Activated naive CD8-positive, alpha-beta T cell treated with anti-CD3 and anti-CD28 coated beads, Interleukin-2, amount 10 ng/mL, durations not matched to agents 7 days and 5 days (primary cell): ENCODE measurements around the gene SYNDIG1L. TPM values are rescaled to one million over a fixed set of nuclear protein-coding genes. Genes with fewer than 3 reads are reported as not detected.

ENCODE experiments used
- ATAC-seq: fragments of 150-1000 bp; cut with Tn5 transposase; one replicate; pipeline ENCODE4 v1.10.0; 2021; ENCODE audit warnings: low read depth, moderate library complexity
- POLR2A ChIA-PET: fragments of 350-600 bp; sonication (Branson Sonifier 250); formaldehyde crosslinking; loops from one replicate; lab custom pipeline; 2021; ENCODE audit warnings: antibody characterized with exemption; lab: Charles Lee
- DNase-seq: peaks from one replicate; pipeline ENCODE4 v3.0.0; 2021
- H3K27ac Mint-ChIP-seq: one replicate; pipeline ENCODE4 v1.8.0; 2022; ENCODE audit warnings: mild to moderate bottlenecking, mixed read lengths
- H3K27me3 Mint-ChIP-seq: one replicate; pipeline ENCODE4 v1.8.0; 2022; ENCODE audit warnings: mild to moderate bottlenecking, moderate library complexity, mixed read lengths
- H3K36me3 Mint-ChIP-seq: one replicate; pipeline ENCODE4 v1.8.0; 2021; ENCODE audit warnings: mild to moderate bottlenecking, mixed read lengths
- H3K4me1 Mint-ChIP-seq: one replicate; pipeline ENCODE4 v1.8.0; 2021; ENCODE audit warnings: mixed read lengths
- H3K4me3 Mint-ChIP-seq: one replicate; pipeline ENCODE4 v1.8.0; 2022; ENCODE audit warnings: mild to moderate bottlenecking, moderate library complexity, mixed read lengths
- H3K9me3 Mint-ChIP-seq: one replicate; pipeline ENCODE4 v1.8.0; 2021; ENCODE audit warnings: mixed read lengths
- total RNA-seq, 2 experiments: library from RNA; stranded (reverse); gene quantifications; one replicate each; pipeline ENCODE4 v1.2.3, GENCODE V29; 2021

Gene SYNDIG1L
- total RNA-seq, 2 experiments from 2014 or later, result not detected

DNA sequence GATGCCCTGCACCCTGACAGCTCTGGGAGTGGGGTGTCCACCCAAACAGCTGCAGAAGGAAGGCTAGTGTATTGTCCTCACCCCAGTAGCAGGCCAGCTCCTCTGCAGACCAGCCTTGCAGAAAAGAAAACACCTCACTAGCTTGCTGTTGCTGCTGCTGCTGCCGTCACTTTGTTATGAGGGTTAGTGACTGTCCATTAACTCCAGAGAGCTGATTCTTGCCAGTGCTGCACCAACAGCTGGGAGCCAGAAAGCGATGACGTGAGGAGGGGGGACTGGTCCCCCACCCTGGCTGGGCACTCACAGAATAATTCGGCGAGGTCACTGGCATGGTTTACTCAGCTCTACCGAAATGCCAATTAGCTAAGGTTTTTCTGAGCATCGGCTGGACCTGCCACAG is 2.8 kb downstream of the SYNDIG1L start:
- ATAC-seq (no peak), DNase-seq (no peak)
- H3K36me3 Mint-ChIP-seq, result no peaks in the 10 kb centered on the region
- no peaks in the 10 kb centered on the region for H3K9me3 Mint-ChIP-seq
- H3K4me1 Mint-ChIP-seq, result peaks cover 2% of the 10 kb centered on the region
- no peak overlapping the region for H3K27ac Mint-ChIP-seq
- no peak overlapping the region for H3K4me3 Mint-ChIP-seq
- H3K27me3 Mint-ChIP-seq, result peaks cover 37% of the 10 kb centered on the region
- POLR2A ChIA-PET, result no interaction called here

DNA sequence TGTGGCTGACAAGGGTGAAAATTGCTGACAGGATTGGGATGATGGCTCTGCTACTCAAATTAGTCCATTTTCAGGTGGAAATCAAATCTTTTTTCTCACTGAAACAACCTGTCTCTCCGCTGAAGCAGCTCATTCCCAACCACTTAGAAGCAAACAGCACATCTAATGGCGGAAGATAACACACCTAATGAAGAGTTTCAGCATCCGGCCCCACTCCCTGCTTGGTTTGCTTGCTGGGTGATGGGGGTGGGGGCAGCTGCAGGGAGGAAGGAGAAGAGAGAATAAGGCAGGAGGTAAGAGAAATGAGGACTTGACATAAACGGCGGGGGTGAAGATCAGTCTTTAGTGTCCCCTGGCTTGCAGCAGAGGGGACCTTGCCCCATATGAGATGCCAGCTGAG is 4.0 kb downstream of the SYNDIG1L start:
- Mint-ChIP-seq H3K27ac (no peak overlapping the region), H3K36me3 (no peaks in the 10 kb centered on the region), H3K4me1 (peaks cover 2% of the 10 kb centered on the region), H3K27me3 (peaks cover 28% of the 10 kb centered on the region), H3K4me3 (no peak overlapping the region), H3K9me3 (no peaks in the 10 kb centered on the region)
- DNase-seq, result no peak
- POLR2A ChIA-PET, result no interaction called here
- ATAC-seq, result no peak

DNA sequence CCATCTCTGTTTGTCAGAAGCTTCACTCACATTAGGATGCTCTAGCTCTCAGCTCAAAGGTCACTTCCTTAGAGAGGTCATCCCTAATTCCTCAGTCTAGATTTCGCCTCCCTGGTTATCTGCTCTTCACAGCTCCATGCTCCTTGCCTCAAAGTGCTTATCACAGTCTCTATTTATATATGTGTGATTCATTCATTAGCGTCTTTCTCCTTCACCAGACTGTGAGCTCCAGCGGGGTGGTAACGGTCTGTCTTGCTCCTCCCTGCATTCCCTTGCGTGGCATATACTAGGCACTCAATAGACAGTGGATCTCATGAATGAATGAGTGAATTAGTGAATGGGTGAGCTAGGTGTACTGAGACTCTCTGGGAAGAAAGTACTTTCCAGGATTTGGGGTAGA is 6.9 kb downstream of the SYNDIG1L start:
- DNase-seq (no peak), ATAC-seq (no peak)
- H3K4me1 Mint-ChIP-seq, result no peaks in the 10 kb centered on the region
- no peaks in the 10 kb centered on the region for H3K9me3 Mint-ChIP-seq
- no peak overlapping the region for H3K4me3 Mint-ChIP-seq
- POLR2A ChIA-PET, result no interaction called here
- H3K27ac Mint-ChIP-seq, result no peak overlapping the region
- no peaks in the 10 kb centered on the region for H3K36me3 Mint-ChIP-seq
- peaks cover 21% of the 10 kb centered on the region for H3K27me3 Mint-ChIP-seq

DNA sequence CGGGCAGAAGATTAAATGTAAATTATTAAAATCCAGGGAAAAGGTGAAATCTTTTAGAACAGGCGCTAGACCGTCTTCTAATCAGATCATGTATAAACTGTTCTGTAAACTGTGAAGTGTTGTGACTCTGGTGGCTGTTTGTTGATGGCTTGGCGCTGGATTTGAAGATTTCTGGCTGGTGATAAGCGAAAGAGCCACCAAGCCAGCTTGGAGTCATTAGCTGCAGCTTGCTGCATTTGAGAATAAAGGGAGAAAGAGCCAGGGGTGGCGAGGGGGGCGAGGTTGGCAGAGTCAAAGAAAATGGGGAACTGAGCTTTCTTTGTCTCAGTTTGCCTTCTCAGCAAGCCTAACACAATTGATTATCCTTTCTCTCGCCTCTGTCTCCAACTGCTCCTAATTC is 8.0 kb downstream of the SYNDIG1L start:
- H3K27ac Mint-ChIP-seq, result no peak overlapping the region
- POLR2A ChIA-PET, result no interaction called here
- DNase-seq (no peak), ATAC-seq (no peak)
- H3K36me3 Mint-ChIP-seq, result no peaks in the 10 kb centered on the region
- peaks cover 21% of the 10 kb centered on the region for H3K27me3 Mint-ChIP-seq
- H3K4me1 Mint-ChIP-seq, result no peaks in the 10 kb centered on the region
- no peak overlapping the region for H3K4me3 Mint-ChIP-seq
- H3K9me3 Mint-ChIP-seq, result no peaks in the 10 kb centered on the region

DNA sequence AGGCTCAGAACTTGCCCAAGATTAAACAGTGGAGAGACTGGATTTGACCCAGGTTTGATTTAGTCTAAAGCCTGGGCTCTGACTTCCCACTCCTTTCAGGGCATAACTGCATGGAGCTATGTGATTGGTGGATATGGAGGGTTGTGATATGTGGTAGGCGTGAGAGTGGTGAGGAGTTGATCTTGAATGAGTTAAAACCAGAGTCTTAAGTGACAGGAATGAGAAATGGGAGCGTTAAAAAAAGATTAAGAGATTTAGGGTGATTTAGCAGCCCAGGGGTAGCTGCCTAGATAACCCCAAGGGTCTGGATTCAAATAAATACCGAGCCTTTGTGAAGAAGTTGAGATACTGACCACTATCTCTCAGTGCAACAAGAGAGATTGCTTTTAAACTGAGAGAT is 8.4 kb downstream of the SYNDIG1L start:
- no peak for ATAC-seq
- no peak for DNase-seq
- Mint-ChIP-seq H3K9me3 (no peaks in the 10 kb centered on the region), H3K27me3 (peaks cover 21% of the 10 kb centered on the region), H3K36me3 (no peaks in the 10 kb centered on the region), H3K4me1 (no peaks in the 10 kb centered on the region), H3K27ac (no peak overlapping the region), H3K4me3 (no peak overlapping the region)
- POLR2A ChIA-PET, result no interaction called here

DNA sequence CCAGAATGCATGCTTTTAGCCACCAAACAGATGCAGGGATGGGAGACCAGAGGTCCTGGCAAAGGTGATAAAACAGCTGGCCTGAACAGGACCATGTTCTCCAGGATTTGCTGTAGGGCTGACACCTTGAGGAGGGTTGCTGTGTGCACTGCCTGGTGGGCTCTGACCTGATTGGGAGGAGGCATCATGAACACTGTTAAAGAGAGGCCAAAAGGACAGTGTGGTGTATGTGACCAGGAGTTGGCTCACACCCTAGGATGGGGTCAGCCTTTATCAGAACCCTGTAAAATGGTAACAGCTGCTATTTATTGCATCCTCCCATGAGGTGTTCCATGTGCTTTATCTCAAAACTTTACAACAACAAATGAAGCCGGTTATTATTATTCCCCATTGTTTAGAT is 8.8 kb downstream of the SYNDIG1L start:
- ATAC-seq (no peak), DNase-seq (no peak)
- no peaks in the 10 kb centered on the region for H3K4me1 Mint-ChIP-seq
- no peaks in the 10 kb centered on the region for H3K9me3 Mint-ChIP-seq
- no peak overlapping the region for H3K27ac Mint-ChIP-seq
- POLR2A ChIA-PET, result no interaction called here
- no peak overlapping the region for H3K4me3 Mint-ChIP-seq
- peaks cover 21% of the 10 kb centered on the region for H3K27me3 Mint-ChIP-seq
- H3K36me3 Mint-ChIP-seq, result no peaks in the 10 kb centered on the region

DNA sequence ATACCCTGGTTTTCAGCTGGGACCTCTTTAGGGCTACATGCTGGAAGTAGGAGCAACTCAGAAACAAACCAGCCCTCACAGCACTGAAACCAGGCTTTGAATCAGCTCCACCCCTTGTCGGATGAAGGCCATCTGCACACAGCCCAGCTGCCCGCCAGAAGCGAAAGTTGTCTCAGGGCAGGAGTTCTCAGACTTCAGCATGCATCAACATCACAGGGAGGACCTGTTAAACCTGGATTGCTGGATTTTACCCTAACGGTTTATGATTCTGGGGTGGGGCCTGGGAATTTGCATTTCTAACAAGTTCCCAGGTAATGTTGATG is 10.9 kb downstream of the SYNDIG1L start:
- POLR2A ChIA-PET, result no interaction called here
- no peaks in the 10 kb centered on the region for H3K9me3 Mint-ChIP-seq
- H3K36me3 Mint-ChIP-seq, result no peaks in the 10 kb centered on the region
- H3K27me3 Mint-ChIP-seq, result peaks cover 11% of the 10 kb centered on the region
- H3K4me1 Mint-ChIP-seq, result no peaks in the 10 kb centered on the region
- no peak overlapping the region for H3K4me3 Mint-ChIP-seq
- DNase-seq (no peak), ATAC-seq (no peak)
- no peak overlapping the region for H3K27ac Mint-ChIP-seq

DNA sequence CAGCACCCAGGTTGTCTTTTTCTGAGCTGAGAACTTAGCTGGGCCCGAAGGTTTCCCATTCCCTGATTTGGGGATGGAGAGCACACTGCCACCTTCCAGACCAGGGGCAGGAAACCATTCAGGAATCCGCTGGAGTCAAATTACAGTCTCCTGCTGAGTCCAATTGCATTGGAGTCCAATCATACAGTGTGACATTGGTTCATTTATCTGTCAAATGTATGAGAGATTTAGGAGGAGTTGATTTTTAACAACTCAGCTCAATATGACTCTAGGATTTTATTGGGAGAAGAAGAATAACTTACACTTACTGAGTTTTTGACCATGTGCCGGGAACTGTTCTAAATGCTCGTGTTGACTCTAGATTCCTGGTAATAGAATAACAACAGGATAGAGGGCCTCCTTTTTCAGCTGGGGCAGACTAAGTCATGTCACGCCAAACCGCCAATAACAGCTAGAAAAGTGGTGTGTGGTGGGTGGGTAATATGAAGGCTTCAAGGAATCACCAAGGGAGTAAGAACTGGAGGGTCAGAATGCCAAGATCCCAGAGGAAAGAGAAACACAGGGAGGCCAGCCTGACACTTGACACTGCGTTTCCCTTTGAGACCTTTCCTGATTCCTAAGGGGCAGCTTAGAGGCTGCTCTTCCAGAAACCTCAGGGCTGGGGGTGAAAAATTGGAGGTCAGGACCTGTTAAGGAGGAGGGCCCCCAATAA is 11.5 kb downstream of the SYNDIG1L start:
- Mint-ChIP-seq H3K9me3 (no peaks in the 10 kb centered on the region), H3K4me3 (no peak overlapping the region), H3K27me3 (peaks cover 11% of the 10 kb centered on the region), H3K36me3 (no peaks in the 10 kb centered on the region), H3K4me1 (no peaks in the 10 kb centered on the region), H3K27ac (no peak overlapping the region)
- ATAC-seq (no peak), DNase-seq (no peak)
- POLR2A ChIA-PET, result no interaction called here

DNA sequence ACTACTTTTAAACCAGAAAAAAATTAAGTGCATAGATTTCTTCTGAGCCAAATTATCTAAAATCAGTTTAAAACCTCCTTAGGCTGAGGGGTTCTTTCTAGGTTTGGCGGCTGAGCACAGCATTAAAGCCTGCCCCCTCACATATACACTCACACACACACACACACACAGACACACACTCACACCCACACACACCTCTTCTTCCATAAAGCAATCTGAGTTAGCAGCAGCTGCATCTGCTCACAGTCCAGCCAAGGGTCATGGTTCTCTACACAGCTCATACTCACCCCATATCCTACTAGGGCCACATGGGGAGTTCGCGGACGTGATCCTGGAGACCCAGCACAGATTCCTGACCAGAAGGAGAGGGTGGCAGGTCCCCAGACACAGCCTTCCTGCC is 12.4 kb downstream of the SYNDIG1L start:
- Mint-ChIP-seq H3K9me3 (no peaks in the 10 kb centered on the region), H3K36me3 (no peaks in the 10 kb centered on the region), H3K4me3 (no peak overlapping the region), H3K27ac (no peak overlapping the region), H3K27me3 (peaks cover 11% of the 10 kb centered on the region), H3K4me1 (no peaks in the 10 kb centered on the region)
- POLR2A ChIA-PET, result no interaction called here
- ATAC-seq, result no peak
- no peak for DNase-seq

DNA sequence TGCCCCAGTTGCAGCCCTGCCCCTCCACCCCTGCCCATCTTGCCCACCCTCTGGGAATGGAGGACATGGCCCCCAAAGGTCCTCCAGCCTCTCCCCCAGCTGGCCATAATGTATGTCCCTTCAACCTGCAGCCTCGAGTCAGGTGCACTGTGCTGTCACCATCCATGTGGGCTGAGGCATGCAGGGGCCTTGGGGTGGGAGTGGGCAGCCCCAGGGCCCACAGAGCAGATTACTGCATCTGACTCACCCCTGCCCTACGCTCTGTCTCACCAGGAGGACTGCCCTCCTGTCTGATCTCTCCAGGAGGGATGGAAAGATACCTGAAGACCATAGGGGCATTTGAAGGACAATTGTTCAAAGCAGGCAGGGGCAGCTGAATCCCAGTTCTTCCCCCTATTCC is 13.3 kb downstream of the SYNDIG1L start:
- H3K4me3 Mint-ChIP-seq, result no peak overlapping the region
- peaks cover 11% of the 10 kb centered on the region for H3K27me3 Mint-ChIP-seq
- POLR2A ChIA-PET, result no interaction called here
- no peaks in the 10 kb centered on the region for H3K4me1 Mint-ChIP-seq
- DNase-seq, result no peak
- H3K9me3 Mint-ChIP-seq, result no peaks in the 10 kb centered on the region
- no peaks in the 10 kb centered on the region for H3K36me3 Mint-ChIP-seq
- ATAC-seq, result no peak
- H3K27ac Mint-ChIP-seq, result no peak overlapping the region

DNA sequence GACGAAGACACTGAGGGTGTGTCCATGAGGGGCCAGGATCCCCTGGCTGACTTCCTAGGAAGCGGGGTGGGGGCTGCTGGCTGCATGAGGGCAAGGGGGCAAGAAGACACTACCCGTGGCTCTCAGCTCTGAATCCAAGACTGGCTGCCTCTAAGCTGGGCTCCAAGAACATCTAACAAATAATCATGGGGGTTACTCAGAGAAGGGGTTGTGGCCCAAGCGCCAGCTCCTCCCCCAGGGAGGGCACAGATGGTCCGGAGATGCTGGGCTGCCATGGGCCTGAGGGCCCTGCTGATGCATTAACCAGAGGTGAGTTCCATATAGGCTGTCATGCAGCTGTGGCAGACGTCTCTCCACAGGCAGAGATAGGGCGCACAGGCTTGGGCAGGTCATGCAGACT is 14.3 kb downstream of the SYNDIG1L start:
- POLR2A ChIA-PET, result no interaction called here
- no peak for DNase-seq
- no peak overlapping the region for H3K27ac Mint-ChIP-seq
- ATAC-seq, result no peak
- no peak overlapping the region for H3K4me3 Mint-ChIP-seq
- H3K9me3 Mint-ChIP-seq, result no peaks in the 10 kb centered on the region
- no peaks in the 10 kb centered on the region for H3K4me1 Mint-ChIP-seq
- H3K36me3 Mint-ChIP-seq, result no peaks in the 10 kb centered on the region
- peaks cover 11% of the 10 kb centered on the region for H3K27me3 Mint-ChIP-seq

DNA sequence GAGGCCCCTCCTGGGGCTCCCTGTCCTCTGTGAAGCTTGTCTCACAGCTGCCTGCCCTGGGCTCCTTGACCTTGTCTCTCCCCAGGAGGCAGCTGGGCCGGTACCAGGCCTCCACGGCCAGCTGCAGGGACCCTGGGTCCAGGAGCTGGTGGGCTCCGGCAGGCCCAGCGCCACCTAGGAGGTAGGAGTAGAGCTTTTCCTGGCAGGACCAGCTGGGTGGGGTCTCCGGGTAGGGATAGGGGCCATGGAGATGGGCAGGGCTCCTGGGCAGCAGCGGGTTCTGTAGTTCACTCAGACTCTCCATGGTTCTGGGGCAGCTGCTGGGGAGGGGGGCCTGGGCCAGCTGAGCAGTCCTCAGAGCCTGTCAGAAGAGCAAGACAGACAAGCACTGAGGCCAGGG is 16.6 kb downstream of the SYNDIG1L start:
- POLR2A ChIA-PET, result no interaction called here
- Mint-ChIP-seq H3K27ac (no peak overlapping the region), H3K9me3 (no peaks in the 10 kb centered on the region), H3K4me3 (no peak overlapping the region), H3K36me3 (no peaks in the 10 kb centered on the region), H3K27me3 (peaks cover 4% of the 10 kb centered on the region), H3K4me1 (no peaks in the 10 kb centered on the region)
- DNase-seq (no peak), ATAC-seq (no peak)

DNA sequence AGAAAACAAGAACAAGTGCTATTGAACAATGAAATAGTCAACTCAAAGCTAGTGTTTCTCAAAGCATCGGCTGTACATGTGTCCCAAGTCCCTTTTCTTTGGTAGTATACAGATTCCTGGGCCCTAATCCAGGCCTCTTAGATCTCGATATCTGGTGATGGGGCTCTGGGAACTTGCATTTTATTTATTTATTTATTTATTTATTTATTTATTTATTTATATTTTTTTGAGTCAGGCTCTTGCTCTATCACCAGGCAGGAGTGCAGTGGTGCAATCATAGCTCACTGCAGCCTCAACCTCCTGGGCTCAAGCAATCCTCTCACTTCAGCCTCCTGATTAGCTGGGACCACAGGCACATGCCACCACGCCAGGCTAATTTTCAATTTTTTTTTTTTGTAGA is 17.1 kb downstream of the SYNDIG1L start:
- no peaks in the 10 kb centered on the region for H3K36me3 Mint-ChIP-seq
- DNase-seq (no peak), ATAC-seq (no peak)
- no peak overlapping the region for H3K27ac Mint-ChIP-seq
- POLR2A ChIA-PET, result no interaction called here
- no peaks in the 10 kb centered on the region for H3K4me1 Mint-ChIP-seq
- H3K4me3 Mint-ChIP-seq, result no peak overlapping the region
- peaks cover 3% of the 10 kb centered on the region for H3K27me3 Mint-ChIP-seq
- H3K9me3 Mint-ChIP-seq, result no peaks in the 10 kb centered on the region

DNA sequence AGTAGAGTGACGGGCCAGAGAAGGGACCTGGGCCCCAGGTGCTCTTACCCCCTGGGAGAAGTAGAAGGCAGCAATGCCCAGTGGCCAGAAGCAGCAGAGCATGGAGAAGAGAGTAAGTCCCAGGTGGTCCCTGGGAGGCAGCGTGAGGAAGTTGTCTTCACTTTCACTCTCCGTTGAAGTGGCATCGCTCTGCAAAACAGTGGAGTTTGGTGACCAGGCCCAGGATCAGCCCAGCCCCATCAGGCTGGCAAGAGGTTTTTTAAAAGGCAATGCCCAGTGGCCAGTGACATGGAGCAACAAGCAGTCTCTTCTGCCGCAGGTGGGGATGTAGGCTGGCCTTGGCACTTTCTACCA is 18.2 kb downstream of the SYNDIG1L start:
- DNase-seq, result no peak
- Mint-ChIP-seq H3K36me3 (no peaks in the 10 kb centered on the region), H3K27ac (no peak overlapping the region)

More for the DNA sequence above, 18.2 kb downstream of the SYNDIG1L start:
- Mint-ChIP-seq H3K27me3 (peaks cover 3% of the 10 kb centered on the region), H3K9me3 (no peaks in the 10 kb centered on the region), H3K4me3 (no peak overlapping the region), H3K4me1 (peaks cover 2% of the 10 kb centered on the region)
- POLR2A ChIA-PET, result no interaction called here
- ATAC-seq, result no peak
